ENCODE results near the gene STX1B. TPM values are rescaled to one million over a fixed set of nuclear protein-coding genes. Genes with fewer than 3 reads are reported as not detected.

The STX1B gene
- total RNA-seq, 1 donor from 2014 or later, result 11.0 TPM

DNA sequence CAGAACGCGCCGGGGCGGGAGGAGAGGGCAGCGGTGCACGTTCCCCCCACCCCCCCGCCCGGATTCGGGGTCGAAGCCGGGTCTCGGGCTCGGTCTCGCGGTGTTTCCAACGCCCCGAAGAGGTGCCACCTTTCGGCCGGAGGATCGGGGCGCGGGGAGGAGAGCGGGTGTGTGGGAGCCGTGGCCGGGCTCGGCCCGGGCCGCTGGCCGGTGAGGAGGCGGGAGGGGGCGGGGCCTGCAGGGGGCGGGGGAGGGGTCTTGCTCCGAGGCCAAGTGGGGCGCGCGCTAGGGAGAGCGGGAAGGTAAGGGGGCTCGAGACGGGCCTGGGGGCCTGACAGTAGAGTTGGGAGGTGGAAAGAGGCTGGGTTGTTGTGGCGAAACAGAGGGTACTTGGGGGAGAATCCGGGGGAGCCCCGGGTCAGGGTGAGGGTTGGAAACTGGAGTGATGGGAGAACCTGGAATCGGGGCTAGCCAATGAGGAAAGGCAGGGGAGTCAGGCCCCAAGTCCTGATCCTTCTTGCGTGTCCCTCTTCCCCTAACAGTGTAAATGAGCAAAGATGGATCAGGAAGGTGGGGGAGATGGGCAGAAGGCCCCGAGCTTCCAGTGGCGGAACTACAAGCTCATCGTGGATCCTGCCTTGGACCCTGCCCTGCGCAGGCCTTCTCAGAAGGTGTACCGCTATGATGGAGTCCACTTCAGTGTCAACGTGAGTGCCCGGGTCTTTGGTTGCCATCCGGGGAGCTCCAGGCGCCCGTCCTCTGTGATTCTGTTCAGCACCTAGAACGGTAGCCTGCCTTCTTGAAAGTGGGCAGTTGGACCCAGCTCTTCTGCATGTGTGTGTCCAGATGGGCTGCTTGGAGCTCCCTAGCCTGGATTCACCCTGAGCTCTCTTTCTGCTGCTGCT, 52.0 kb downstream of the STX1B start:
- no peak overlapping the region for H2AFZ ChIP-seq (ENCODE audit: low read depth, low read length)
- DNase-seq (ENCODE audit: low read depth), result no peak
- H4K20me1 ChIP-seq (ENCODE audit: insufficient read depth, low read length), result peaks cover 25% of the 10 kb centered on the region
- Mint-ChIP-seq H3K27me3 (ENCODE audit: low read depth, unreplicated experiment) (no peaks in the 10 kb centered on the region), H3K36me3 (ENCODE audit: low read depth, unreplicated experiment) (peaks cover 12% of the 10 kb centered on the region), H3K9me3 (ENCODE audit: unreplicated experiment) (no peaks in the 10 kb centered on the region), H3K4me3 (ENCODE audit: unreplicated experiment) (peak overlapping the region; percentile 91), H3K27ac (ENCODE audit: unreplicated experiment) (peak overlapping the region; percentile 89), H3K4me1 (ENCODE audit: low read depth, unreplicated experiment) (peaks cover 6% of the 10 kb centered on the region)
- no peaks in the 10 kb centered on the region for H3K9me3 ChIP-seq (ENCODE audit: insufficient read depth, low read depth, low read length)
- peak overlapping the region; percentile 78 for H3K4me3 ChIP-seq (ENCODE audit: insufficient read depth, low read depth, low read length)
- peak overlapping the region; percentile 97 for H3K4me2 ChIP-seq (ENCODE audit: low read length)
- FAIRE-seq, result no peak
- H3K79me2 ChIP-seq (ENCODE audit: insufficient read depth, low read length), result peaks cover 26% of the 10 kb centered on the region
- H3K9ac ChIP-seq (ENCODE audit: low read length), result peak overlapping the region; percentile 95
- peaks cover 12% of the 10 kb centered on the region for H3K4me1 ChIP-seq (ENCODE audit: insufficient read depth, low read length)
- no peaks in the 10 kb centered on the region for H3K27me3 ChIP-seq (ENCODE audit: insufficient read depth, low read length)
- H3K27ac ChIP-seq (ENCODE audit: low read depth, low read length), result peak overlapping the region; percentile 99
- H3K36me3 ChIP-seq (ENCODE audit: insufficient read depth, low read length), result peaks cover 35% of the 10 kb centered on the region
- no peak for TF ChIP-seq EZH2 (IDR thresholded peaks at IDR 0.05; ENCODE audit: insufficient read depth, low read length)
- TF ChIP-seq, protein P1, sequence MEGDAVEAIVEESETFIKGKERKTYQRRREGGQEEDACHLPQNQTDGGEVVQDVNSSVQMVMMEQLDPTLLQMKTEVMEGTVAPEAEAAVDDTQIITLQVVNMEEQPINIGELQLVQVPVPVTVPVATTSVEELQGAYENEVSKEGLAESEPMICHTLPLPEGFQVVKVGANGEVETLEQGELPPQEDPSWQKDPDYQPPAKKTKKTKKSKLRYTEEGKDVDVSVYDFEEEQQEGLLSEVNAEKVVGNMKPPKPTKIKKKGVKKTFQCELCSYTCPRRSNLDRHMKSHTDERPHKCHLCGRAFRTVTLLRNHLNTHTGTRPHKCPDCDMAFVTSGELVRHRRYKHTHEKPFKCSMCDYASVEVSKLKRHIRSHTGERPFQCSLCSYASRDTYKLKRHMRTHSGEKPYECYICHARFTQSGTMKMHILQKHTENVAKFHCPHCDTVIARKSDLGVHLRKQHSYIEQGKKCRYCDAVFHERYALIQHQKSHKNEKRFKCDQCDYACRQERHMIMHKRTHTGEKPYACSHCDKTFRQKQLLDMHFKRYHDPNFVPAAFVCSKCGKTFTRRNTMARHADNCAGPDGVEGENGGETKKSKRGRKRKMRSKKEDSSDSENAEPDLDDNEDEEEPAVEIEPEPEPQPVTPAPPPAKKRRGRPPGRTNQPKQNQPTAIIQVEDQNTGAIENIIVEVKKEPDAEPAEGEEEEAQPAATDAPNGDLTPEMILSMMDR (IDR thresholded peaks at IDR 0.05; ENCODE audit: insufficient read depth, low read depth, low read length), result no peak

GRCh38 chr16:30957456-30958174, 52.8 kb downstream of the STX1B start, which contains the start of gene SETD1A:
Gene SETD1A (plus strand): TSS chr16:30957754. CDS start chr16:30958732, 978 bp downstream.
- peak within 1 kb of the TSS; percentile 71 for H2AFZ ChIP-seq (ENCODE audit: low read depth, low read length)
- H3K9ac ChIP-seq (ENCODE audit: low read length), result peak within 1 kb of the TSS; percentile 95
- Mint-ChIP-seq H3K36me3 (ENCODE audit: low read depth, unreplicated experiment) (peaks cover 9% of the 10 kb centered on the region), H3K4me3 (ENCODE audit: unreplicated experiment) (peak within 1 kb of the TSS; percentile 91), H3K9me3 (ENCODE audit: unreplicated experiment) (no peaks in the 10 kb centered on the region), H3K27me3 (ENCODE audit: low read depth, unreplicated experiment) (no peaks in the 10 kb centered on the region), H3K27ac (ENCODE audit: unreplicated experiment) (peak within 1 kb of the TSS; percentile 98), H3K4me1 (ENCODE audit: low read depth, unreplicated experiment) (peaks cover 6% of the 10 kb centered on the region)
- peaks cover 26% of the 10 kb centered on the region for H3K79me2 ChIP-seq (ENCODE audit: insufficient read depth, low read length)
- DNase-seq (ENCODE audit: low read depth) (peak; percentile 92), FAIRE-seq (no peak)
- H3K27me3 ChIP-seq (ENCODE audit: insufficient read depth, low read length), result no peaks in the 10 kb centered on the region
- TF ChIP-seq, protein P1 (IDR thresholded peaks at IDR 0.05; ENCODE audit: insufficient read depth, low read depth, low read length), result no peak
- no peak for TF ChIP-seq EZH2 (IDR thresholded peaks at IDR 0.05; ENCODE audit: insufficient read depth, low read length)
- H3K27ac ChIP-seq (ENCODE audit: low read depth, low read length), result peak within 1 kb of the TSS; percentile 99
- no peaks in the 10 kb centered on the region for H3K9me3 ChIP-seq (ENCODE audit: insufficient read depth, low read depth, low read length)
- H3K4me1 ChIP-seq (ENCODE audit: insufficient read depth, low read length), result peaks cover 12% of the 10 kb centered on the region
- peak within 1 kb of the TSS; percentile 97 for H3K4me2 ChIP-seq (ENCODE audit: low read length)
- H3K36me3 ChIP-seq (ENCODE audit: insufficient read depth, low read length), result peaks cover 27% of the 10 kb centered on the region
- H4K20me1 ChIP-seq (ENCODE audit: insufficient read depth, low read length), result peaks cover 25% of the 10 kb centered on the region
- peak within 1 kb of the TSS; percentile 78 for H3K4me3 ChIP-seq (ENCODE audit: insufficient read depth, low read depth, low read length)

All from astrocyte (in vitro differentiated cells and primary cell).